Measurements from ENCODE around the gene KRTAP10-9.
"Not testable (repeated sequence)": the region's sequence is repeated elsewhere in the genome, so short reads cannot be mapped to it uniquely, and the experiment has no call there.

Gene KRTAP10-9

GRCh38 chr21:44606495-44606894, 20.4 kb upstream of the KRTAP10-9 start:
- H3K4me2 ChIP-seq (ENCODE audit: low read depth, low read length, poor library complexity, severe bottlenecking) = no peak overlapping the region
- H3F3A ChIP-seq (ENCODE audit: insufficient read depth) = no peaks in the 10 kb centered on the region
- H3K36me3 ChIP-seq (ENCODE audit: low read length) = no peaks in the 10 kb centered on the region
- no peaks in the 10 kb centered on the region for H3K79me2 ChIP-seq (ENCODE audit: insufficient read depth, low read length)
- no peaks in the 10 kb centered on the region for H3K27me3 ChIP-seq (ENCODE audit: low read length)
- no peak overlapping the region for H3K4me3 ChIP-seq (ENCODE audit: insufficient read depth, low read length, poor library complexity, severe bottlenecking)
- no peaks in the 10 kb centered on the region for H3K9me3 ChIP-seq (ENCODE audit: insufficient read depth, low read length)
- H3K27ac ChIP-seq (ENCODE audit: low read depth, low read length) = no peak overlapping the region
- no peak for TF ChIP-seq CTCF (IDR thresholded peaks at IDR 0.05; ENCODE audit: insufficient read depth, low read length, poor library complexity, severe bottlenecking)
- no peak for TF ChIP-seq EZH2phosphoT487 (conservative IDR thresholded peaks at IDR 0.05; ENCODE audit: low read length)
- H4K20me1 ChIP-seq (ENCODE audit: low read depth, low read length) = no peaks in the 10 kb centered on the region
- no peaks in the 10 kb centered on the region for H3K9me2 ChIP-seq (replicated peaks; ENCODE audit: insufficient read depth, low read length)
- H2AFZ ChIP-seq (ENCODE audit: low read depth, low read length, severe bottlenecking) = no peak overlapping the region
- H3K9ac ChIP-seq (ENCODE audit: low read length) = no peak overlapping the region

GRCh38 chr21:44609193-44609592, 17.7 kb upstream of the KRTAP10-9 start:
- no peaks in the 10 kb centered on the region for H3K36me3 ChIP-seq (ENCODE audit: low read length)
- H3K9me2 ChIP-seq (replicated peaks; ENCODE audit: insufficient read depth, low read length) = no peaks in the 10 kb centered on the region
- no peaks in the 10 kb centered on the region for H4K20me1 ChIP-seq (ENCODE audit: low read depth, low read length)
- no peaks in the 10 kb centered on the region for H3K9me3 ChIP-seq (ENCODE audit: insufficient read depth, low read length)
- H3K9ac ChIP-seq (ENCODE audit: low read length) = no peak overlapping the region
- H3K27me3 ChIP-seq (ENCODE audit: low read length) = no peaks in the 10 kb centered on the region
- H3K27ac ChIP-seq (ENCODE audit: low read depth, low read length) = no peak overlapping the region
- no peaks in the 10 kb centered on the region for H3F3A ChIP-seq (ENCODE audit: insufficient read depth)
- H3K4me2 ChIP-seq (ENCODE audit: low read depth, low read length, poor library complexity, severe bottlenecking) = no peak overlapping the region
- no peak overlapping the region for H3K4me3 ChIP-seq (ENCODE audit: insufficient read depth, low read length, poor library complexity, severe bottlenecking)
- TF ChIP-seq CTCF (IDR thresholded peaks at IDR 0.05; ENCODE audit: insufficient read depth, low read length, poor library complexity, severe bottlenecking) = no peak
- TF ChIP-seq EZH2phosphoT487 (conservative IDR thresholded peaks at IDR 0.05; ENCODE audit: low read length) = no peak
- H2AFZ ChIP-seq (ENCODE audit: low read depth, low read length, severe bottlenecking) = no peak overlapping the region
- H3K79me2 ChIP-seq (ENCODE audit: insufficient read depth, low read length) = no peaks in the 10 kb centered on the region

GRCh38 chr21:44610157-44610843, 16.6 kb upstream of the KRTAP10-9 start:
- H3F3A ChIP-seq (ENCODE audit: insufficient read depth); H3K9ac ChIP-seq (ENCODE audit: low read length); H3K9me3 ChIP-seq (ENCODE audit: insufficient read depth, low read length): not testable (repeated sequence)

GRCh38 chr21:44611551-44611950, 15.3 kb upstream of the KRTAP10-9 start:
- H3K4me2 ChIP-seq (ENCODE audit: low read depth, low read length, poor library complexity, severe bottlenecking) = no peak overlapping the region
- no peaks in the 10 kb centered on the region for H3K9me2 ChIP-seq (replicated peaks; ENCODE audit: insufficient read depth, low read length)
- no peaks in the 10 kb centered on the region for H4K20me1 ChIP-seq (ENCODE audit: low read depth, low read length)
- no peak overlapping the region for H3K9ac ChIP-seq (ENCODE audit: low read length)
- no peaks in the 10 kb centered on the region for H3K79me2 ChIP-seq (ENCODE audit: insufficient read depth, low read length)
- no peaks in the 10 kb centered on the region for H3K9me3 ChIP-seq (ENCODE audit: insufficient read depth, low read length)
- TF ChIP-seq EZH2phosphoT487 (conservative IDR thresholded peaks at IDR 0.05; ENCODE audit: low read length) (no peak), CTCF (IDR thresholded peaks at IDR 0.05; ENCODE audit: insufficient read depth, low read length, poor library complexity, severe bottlenecking) (no peak)
- H3F3A ChIP-seq (ENCODE audit: insufficient read depth) = no peaks in the 10 kb centered on the region
- H3K4me3 ChIP-seq (ENCODE audit: insufficient read depth, low read length, poor library complexity, severe bottlenecking) = no peak overlapping the region
- H2AFZ ChIP-seq (ENCODE audit: low read depth, low read length, severe bottlenecking) = no peak overlapping the region
- H3K27ac ChIP-seq (ENCODE audit: low read depth, low read length) = no peak overlapping the region
- no peaks in the 10 kb centered on the region for H3K27me3 ChIP-seq (ENCODE audit: low read length)
- no peaks in the 10 kb centered on the region for H3K36me3 ChIP-seq (ENCODE audit: low read length)

More at GRCh38 chr21:44610157-44610843, 16.6 kb upstream of the KRTAP10-9 start:
- not testable (repeated sequence) for H3K4me3 ChIP-seq (ENCODE audit: insufficient read depth, low read length, poor library complexity, severe bottlenecking); H3K79me2 ChIP-seq (ENCODE audit: insufficient read depth, low read length); H3K4me2 ChIP-seq (ENCODE audit: low read depth, low read length, poor library complexity, severe bottlenecking); H3K27me3 ChIP-seq (ENCODE audit: low read length); H3K27ac ChIP-seq (ENCODE audit: low read depth, low read length); H3K9me2 ChIP-seq (replicated peaks; ENCODE audit: insufficient read depth, low read length); H4K20me1 ChIP-seq (ENCODE audit: low read depth, low read length); H3K36me3 ChIP-seq (ENCODE audit: low read length); H2AFZ ChIP-seq (ENCODE audit: low read depth, low read length, severe bottlenecking)
